IMR-90 (cell line): ENCODE results near the gene PLEKHB2. TPM values are rescaled to one million over a fixed set of nuclear protein-coding genes. Genes with fewer than 3 reads are reported as not detected.

ENCODE experiments used
- ATAC-seq: fragments of 200-7000 bp; cut with Tn5 transposase; 2 replicates; pipeline ENCODE4 v1.9.1; 2020; ENCODE audit warnings: low read depth, mild to moderate bottlenecking, moderate library complexity
- BruUV-seq: library from RNA; stranded (reverse); fragments of 400-500 nt; replicated peaks from 2 replicates; lab custom pipeline; 2021; lab: Mats Ljungman, UMichigan
- CTCF ChIA-PET: fragments of 300-600 bp; formaldehyde crosslinking; extraction: SDS; loops from one replicate; lab custom pipeline; 2021; ENCODE audit warnings: antibody characterized with exemption; lab: Yijun Ruan, JAX
- POLR2A ChIA-PET: fragments of 300-600 bp; sonication (Branson Sonifier 250); formaldehyde crosslinking; loops from one replicate; lab custom pipeline; 2022; ENCODE audit warnings: antibody characterized with exemption; ENCODE audit not compliant: unreplicated experiment; lab: Charles Lee
- DNase-seq: peaks from one replicate; pipeline ENCODE4 v3.0.0; 2013
- H2AFZ ChIP-seq: replicated peaks from 2 replicates; pipeline ENCODE3; 2013; ENCODE audit warnings: low read length, mild to moderate bottlenecking; ENCODE audit not compliant: poor library complexity
- H2AK5ac ChIP-seq: 2 replicates; pipeline ENCODE4 v1.6.1; 2013; ENCODE audit warnings: low read depth, low read length, inconsistent platforms
- H2AK9ac ChIP-seq: replicated peaks from 2 replicates; pipeline ENCODE3; 2013; ENCODE audit warnings: mild to moderate bottlenecking, low read depth, low read length, moderate library complexity; ENCODE audit not compliant: poor library complexity
- H2BK120ac ChIP-seq: 2 replicates; pipeline ENCODE4 v1.6.1; 2013; ENCODE audit warnings: low read depth, low read length, inconsistent platforms
- H2BK15ac ChIP-seq: 3 replicates; pipeline ENCODE4 v1.6.1; 2013; ENCODE audit warnings: low read depth, low read length, inconsistent platforms
- H2BK20ac ChIP-seq: 2 replicates; pipeline ENCODE4 v1.6.1; 2013; ENCODE audit warnings: low read depth, mild to moderate bottlenecking, inconsistent platforms, low read length, moderate library complexity
- H2BK5ac ChIP-seq: 2 replicates; pipeline ENCODE4 v1.6.1; 2013; ENCODE audit warnings: mild to moderate bottlenecking, low read depth, low read length, inconsistent platforms; ENCODE audit not compliant: poor library complexity, severe bottlenecking
- H3K14ac ChIP-seq: replicated peaks from 2 replicates; pipeline ENCODE4 v1.6.1; 2013; ENCODE audit warnings: low read depth, low read length, inconsistent platforms
- H3K18ac ChIP-seq: 2 replicates; pipeline ENCODE4 v1.6.1; 2013; ENCODE audit warnings: low read depth, low read length, control low read depth
- H3K23ac ChIP-seq: 2 replicates; pipeline ENCODE4 v1.6.1; 2013; ENCODE audit warnings: low read depth, low read length, inconsistent platforms
- H3K27ac ChIP-seq: 2 replicates; pipeline ENCODE4 v1.5.1; 2013; ENCODE audit warnings: mild to moderate bottlenecking, control low read depth, low read length; ENCODE audit not compliant: insufficient read depth
- H3K27me3 ChIP-seq: 2 replicates; pipeline ENCODE4 v1.6.1; 2013; ENCODE audit warnings: low read length; ENCODE audit not compliant: control insufficient read depth, insufficient read depth
- H3K36me3 ChIP-seq: 2 replicates; pipeline ENCODE4 v1.6.1; 2013; ENCODE audit warnings: low read length, mixed read lengths; ENCODE audit not compliant: control insufficient read depth, insufficient read depth
- H3K4ac ChIP-seq: 2 replicates; pipeline ENCODE4 v1.6.1; 2013; ENCODE audit warnings: low read depth, low read length, inconsistent platforms
- H3K4me1 ChIP-seq: 2 replicates; pipeline ENCODE4 v1.6.1; 2013; ENCODE audit warnings: low read length, mixed read lengths; ENCODE audit not compliant: control insufficient read depth, insufficient read depth
- H3K4me2 ChIP-seq: 2 replicates; pipeline ENCODE4 v1.6.1; 2013; ENCODE audit warnings: low read depth, mild to moderate bottlenecking, control low read depth, low read length, moderate library complexity
- H3K4me3 ChIP-seq: 2 replicates; pipeline ENCODE4 v1.5.1; 2013; ENCODE audit warnings: low read depth, mild to moderate bottlenecking, control low read depth, low read length, moderate library complexity; ENCODE audit not compliant: insufficient read depth
- H3K56ac ChIP-seq: 2 replicates; pipeline ENCODE4 v1.6.1; 2013; ENCODE audit warnings: low read length, inconsistent platforms; ENCODE audit not compliant: insufficient read depth; ENCODE audit errors: extremely low read depth
- H3K79me1 ChIP-seq, 2 experiments: 2 replicates each; pipeline ENCODE4 v1.6.1; 2013; ENCODE audit warnings: low read length in 2 of 2, inconsistent platforms in 1 of 2, low read depth in 1 of 2
- H3K9ac ChIP-seq: 2 replicates; pipeline ENCODE4 v1.6.1; 2013; ENCODE audit warnings: low read depth, low read length, control low read depth
- H3K9me1 ChIP-seq: 2 replicates; pipeline ENCODE4 v1.6.1; 2013; ENCODE audit warnings: low read length, inconsistent platforms; ENCODE audit not compliant: insufficient read depth
- H3K9me3 ChIP-seq: 2 replicates; pipeline ENCODE4 v1.6.1; 2013; ENCODE audit warnings: low read length; ENCODE audit not compliant: control insufficient read depth, insufficient read depth
- H4K20me1 ChIP-seq: 2 replicates; pipeline ENCODE4 v1.6.1; 2013; ENCODE audit warnings: low read length, inconsistent platforms; ENCODE audit not compliant: insufficient read depth
- H4K5ac ChIP-seq: 2 replicates; pipeline ENCODE4 v1.6.1; 2013; ENCODE audit warnings: mild to moderate bottlenecking, low read depth, low read length, control low read depth
- H4K8ac ChIP-seq, 2 experiments: 2 replicates each; pipeline ENCODE4 v1.6.1; 2013; ENCODE audit warnings: low read depth in 2 of 2, low read length in 2 of 2, control low read depth in 1 of 2, inconsistent platforms in 1 of 2
- H4K91ac ChIP-seq: 2 replicates; pipeline ENCODE4 v1.6.1; 2013; ENCODE audit warnings: low read depth, low read length, inconsistent platforms; ENCODE audit not compliant: insufficient read depth
- BHLHE40 ChIP-seq: fragments of 150-350 bp; IDR thresholded peaks from 2 replicates; pipeline ENCODE4 v1.6.1; 2016; ENCODE audit warnings: mild to moderate bottlenecking, low read depth, low read length
- CHD1 ChIP-seq: IDR thresholded peaks from 2 replicates; pipeline ENCODE4 v1.6.1; 2012; ENCODE audit warnings: low read depth, low read length, improper control_type of control experiment
- CTCF ChIP-seq: conservative IDR thresholded peaks from 2 replicates; pipeline ENCODE4 v1.5.1; 2012; ENCODE audit warnings: mild to moderate bottlenecking, low read depth, low read length, improper control_type of control experiment
- ELK1 ChIP-seq: fragments of 150-350 bp; IDR thresholded peaks from 2 replicates; pipeline ENCODE4 v1.6.1; 2016; ENCODE audit warnings: low read depth, mild to moderate bottlenecking, low read length, moderate library complexity, borderline replicate concordance
- FOS ChIP-seq: fragments of 150-350 bp; IDR thresholded peaks from 2 replicates; pipeline ENCODE4 v1.6.1; 2016; ENCODE audit warnings: low read depth, low read length
- MAFK ChIP-seq: IDR thresholded peaks from 2 replicates; pipeline ENCODE4 v1.6.1; 2012; ENCODE audit warnings: low read depth, low read length, improper control_type of control experiment
- MXI1 ChIP-seq: IDR thresholded peaks from 2 replicates; pipeline ENCODE4 v1.6.1; 2012; ENCODE audit warnings: low read depth, mild to moderate bottlenecking, low read length, moderate library complexity, borderline replicate concordance
- NFE2L2 ChIP-seq: fragments of 150-350 bp; IDR thresholded peaks from 2 replicates; pipeline ENCODE4 v1.6.1; 2016; ENCODE audit warnings: low read depth, mild to moderate bottlenecking, low read length
- POLR2A ChIP-seq: IDR thresholded peaks from 2 replicates; pipeline ENCODE4 v1.6.1; 2012; ENCODE audit warnings: mild to moderate bottlenecking, low read depth, low read length
- RAD21 ChIP-seq: IDR thresholded peaks from 2 replicates; pipeline ENCODE4 v1.6.1; 2012; ENCODE audit warnings: low read length, improper control_type of control experiment
- RFX5 ChIP-seq: IDR thresholded peaks from 2 replicates; pipeline ENCODE4 v1.8.0; 2012; ENCODE audit warnings: low read depth, mild to moderate bottlenecking, low read length, moderate library complexity
- WGBS, 2 experiments: methylation state at CpG; one replicate each; pipeline versions ENCODE4 v1.1.5 to v1.1.7; 2013; ENCODE audit warnings: missing lambda C conversion rate in 2 of 2; ENCODE audit not compliant: insufficient read length in 1 of 2; ENCODE audit errors: extremely low coverage in 2 of 2; 5-methylcytosine and 5-hydroxymethylcytosine counted together
- dilution Hi-C: fragments of 300-500 bp; cut with HindIII; formaldehyde crosslinking; loops from one replicate; pipeline ENCODE4 v1.14.3; 2018; ENCODE audit warnings: low sequenced_read_pairs; ENCODE audit not compliant: unreplicated experiment
- in situ Hi-C: fragments of 300-500 bp; cut with MboI; formaldehyde crosslinking; loops from 3 replicates; pipeline ENCODE4 v1.14.3; 2019; ENCODE audit warnings: low sequenced_read_pairs, inconsistent platforms, mixed read lengths
- intact Hi-C: fragments of 100-400 bp; cut with micrococcal nuclease; formaldehyde crosslinking; loops from 2 replicates; pipeline ENCODE4 v1.10.0; 2022
- polyA plus RNA-seq, 3 experiments: library from polyadenylated mRNA; depleted of rRNA; stranded (reverse); fragments of >200 nt; gene quantifications; 2 replicates each; pipeline ENCODE4 v1.2.3, GENCODE V29; 2012; ENCODE audit warnings: low replicate concordance in 1 of 3
- total RNA-seq: library from RNA; depleted of rRNA; stranded (reverse); fragments of >200 nt; gene quantifications from 2 replicates; pipeline ENCODE4 v1.2.3, GENCODE V29; 2012

Gene PLEKHB2
- total and polyA plus RNA-seq, 2 of the 4 experiments (the other 2 are of a cell fraction) = 62.9 to 82.1 TPM

GRCh38 chr2:131064589-131065512 lies 40.3 kb upstream of the PLEKHB2 start (continued):
- no peak for TF ChIP-seq ELK1
- TF ChIP-seq FOS = no peak

GRCh38 chr2:131067465-131068125 lies 37.5 kb upstream of the PLEKHB2 start:
- DNase-seq = no peak
- H2AK9ac ChIP-seq = no peak overlapping the region
- TF ChIP-seq BHLHE40 = no peak
- no peak for TF ChIP-seq ELK1
- no peak for TF ChIP-seq NFE2L2
- no peak for TF ChIP-seq CTCF
- no peak for TF ChIP-seq CHD1
- TF ChIP-seq MAFK = no peak
- TF ChIP-seq RFX5 = no peak
- no peak for TF ChIP-seq MXI1
- TF ChIP-seq POLR2A = no peak
- TF ChIP-seq RAD21 = no peak

More at GRCh38 chr2:131067465-131068125, 37.5 kb upstream of the PLEKHB2 start:
- BruUV-seq = no TSS peak
- POLR2A ChIA-PET = no interaction called here
- no peak overlapping the region for H3K18ac ChIP-seq
- in situ Hi-C loops (no loop called here), intact Hi-C loops (no loop called here), dilution Hi-C loops (no loop called here)
- no peak overlapping the region for H2BK120ac ChIP-seq
- H2AFZ ChIP-seq = no peak overlapping the region
- peaks cover 11% of the 10 kb centered on the region for H3K4me1 ChIP-seq
- H3K79me1 ChIP-seq = peaks cover 28 to 61% of the 10 kb centered on the region in 2 experiments
- H3K4me3 ChIP-seq = no peak overlapping the region
- H2BK5ac ChIP-seq = no peak overlapping the region
- no peak overlapping the region for H3K23ac ChIP-seq
- H2AK5ac ChIP-seq = no peak overlapping the region
- H3K56ac ChIP-seq = no peak overlapping the region
- H2BK15ac ChIP-seq = no peak overlapping the region
- CTCF ChIA-PET = no interaction called here
- H4K5ac ChIP-seq = no peak overlapping the region
- no peak overlapping the region for H2BK20ac ChIP-seq
- H3K36me3 ChIP-seq = peaks cover 37% of the 10 kb centered on the region
- H3K9me3 ChIP-seq = no peaks in the 10 kb centered on the region
- peaks cover 7% of the 10 kb centered on the region for H3K9me1 ChIP-seq
- no peak overlapping the region for H3K14ac ChIP-seq
- H3K4me2 ChIP-seq = no peak overlapping the region
- WGBS, 2 experiments = no CpG with 5 or more reads among the region's 2 CpGs
- H3K9ac ChIP-seq = no peak overlapping the region
- no peak overlapping the region for H3K4ac ChIP-seq
- no peak overlapping the region for H4K91ac ChIP-seq
- no peak overlapping the region for H4K8ac ChIP-seq
- peaks cover 64% of the 10 kb centered on the region for H4K20me1 ChIP-seq
- no peak overlapping the region for H3K27ac ChIP-seq
- no peak for ATAC-seq
- no peaks in the 10 kb centered on the region for H3K27me3 ChIP-seq
